ENCODE measurements around the gene EVL.
"Not testable (repeated sequence)": the region's sequence is repeated elsewhere in the genome, so short reads cannot be mapped to it uniquely, and the experiment has no call there.

EVL gene

DNA sequence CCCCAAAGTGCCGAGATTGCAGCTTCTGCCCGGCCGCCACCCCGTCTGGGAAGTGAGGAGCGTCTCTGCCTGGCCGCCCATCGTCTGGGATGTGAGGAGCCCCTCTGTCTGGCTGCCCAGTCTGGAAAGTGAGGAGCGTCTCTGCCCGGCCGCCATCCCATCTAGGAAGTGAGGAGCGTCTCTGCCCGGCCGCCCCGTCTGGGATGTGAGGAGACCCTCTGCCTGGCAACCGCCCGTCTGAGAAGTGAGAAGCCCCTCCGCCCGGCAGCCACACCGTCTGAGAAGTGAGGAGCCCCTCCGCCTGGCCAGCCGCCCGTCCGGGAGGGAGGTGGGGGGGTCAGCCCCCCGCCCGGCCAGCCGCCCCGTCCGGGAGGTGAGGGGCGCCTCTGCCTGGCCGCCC, 115.4 kb downstream of the EVL start:
- not testable (repeated sequence) for DNase-seq

DNA sequence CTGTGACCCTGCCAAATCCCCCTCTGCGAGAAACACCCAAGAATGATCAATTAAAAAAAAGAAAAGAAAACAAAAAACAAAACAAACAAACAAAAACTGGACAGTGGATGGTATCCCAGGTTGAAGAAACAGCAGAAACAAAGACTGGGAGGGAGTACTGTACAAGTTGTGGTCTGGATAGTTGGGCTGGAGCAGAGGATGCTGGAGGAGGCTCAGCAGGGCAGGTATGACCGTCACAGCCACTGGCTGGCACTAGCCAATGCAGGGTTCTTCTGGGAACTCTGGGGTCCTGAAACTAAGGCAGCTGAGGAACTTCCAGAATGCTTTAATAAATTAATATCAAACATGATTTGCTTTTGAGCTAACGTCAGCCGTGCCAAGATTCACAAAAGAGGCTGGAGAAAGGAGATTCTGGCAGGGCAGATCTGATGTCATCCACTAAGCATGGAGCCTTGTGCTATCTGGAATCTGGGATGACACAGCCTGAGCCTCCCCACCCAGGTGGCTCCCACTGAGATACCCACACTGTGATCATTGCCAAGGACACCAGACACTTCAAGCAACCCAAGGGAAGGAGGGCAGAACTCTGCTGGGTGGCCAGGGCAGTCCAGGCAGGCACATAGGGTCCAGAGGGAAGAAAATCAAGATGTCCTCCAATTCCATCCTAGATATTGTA, 116.8 kb downstream of the EVL start:
- DNase-seq: not testable (repeated sequence)

GRCh38 chr14:100187247-100187833, 122.1 kb downstream of the EVL start:
- no peak for DNase-seq

DNA sequence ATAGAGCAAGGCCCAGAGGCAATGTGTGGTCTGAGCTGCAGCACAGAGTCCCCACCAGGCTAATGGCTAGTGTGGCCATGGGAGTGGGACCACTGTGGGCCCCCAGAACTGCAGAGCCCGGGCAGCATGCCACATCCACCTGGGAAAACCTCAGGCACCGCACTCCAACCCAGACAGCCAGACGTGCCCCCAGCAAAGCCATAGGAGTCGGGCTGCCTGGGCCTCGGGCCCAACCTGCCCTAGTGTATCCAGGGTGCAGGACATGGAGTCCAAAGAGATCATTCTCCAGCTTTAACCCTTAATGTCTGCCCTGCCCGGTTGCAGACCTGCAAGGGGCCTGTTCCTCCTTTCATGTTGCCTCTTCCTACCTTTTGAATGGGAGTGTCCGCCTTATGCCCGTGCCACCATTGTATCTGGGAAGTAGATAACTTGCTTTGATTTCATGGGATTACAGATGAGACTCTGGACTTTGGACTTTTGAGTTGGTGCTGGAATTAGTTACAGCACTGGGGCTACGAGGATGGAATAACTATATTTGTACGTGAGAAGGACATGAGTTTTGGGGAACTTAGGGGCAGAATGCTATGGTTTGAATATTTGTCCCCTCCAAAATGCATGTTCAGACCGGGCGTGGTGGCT, 123.3 kb downstream of the EVL start:
- DNase-seq: no peak

- no peak for DNase-seq
Observed at GRCh38 chr14:100190126-100190525, 124.9 kb downstream of the EVL start.

DNA sequence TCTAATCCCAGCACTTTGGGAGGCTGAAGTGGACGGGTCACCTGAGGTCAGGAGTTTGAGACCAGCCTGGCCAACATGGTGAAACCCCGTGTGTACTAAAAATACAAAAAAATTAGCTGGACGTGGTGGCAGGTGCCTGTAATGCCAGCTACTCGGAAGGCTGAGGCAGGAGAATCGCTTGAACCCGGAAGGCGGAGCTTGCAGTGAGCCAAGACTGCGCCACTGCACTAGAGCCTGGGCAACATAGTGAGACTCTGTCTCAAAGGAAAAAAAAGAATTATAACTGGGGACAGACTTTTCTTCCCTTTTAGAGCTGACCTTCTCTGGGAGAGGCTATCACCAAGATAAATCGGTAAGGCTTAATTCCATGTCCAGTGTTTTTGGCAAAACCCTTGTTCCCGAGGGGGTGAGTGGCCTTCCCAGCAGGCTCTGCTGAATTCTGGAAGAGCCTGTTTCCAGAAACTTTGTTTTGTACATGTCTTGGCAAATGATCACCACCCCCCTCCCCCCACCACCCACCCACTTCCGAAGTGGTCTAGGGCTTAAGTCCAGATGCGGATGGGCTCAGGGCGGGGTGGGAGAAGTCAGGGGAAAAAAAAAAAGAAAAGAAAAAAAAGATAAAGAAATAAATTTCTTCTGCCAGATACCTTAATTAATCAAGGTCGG, 126.5 kb downstream of the EVL start:
- DNase-seq: no peak

DNA sequence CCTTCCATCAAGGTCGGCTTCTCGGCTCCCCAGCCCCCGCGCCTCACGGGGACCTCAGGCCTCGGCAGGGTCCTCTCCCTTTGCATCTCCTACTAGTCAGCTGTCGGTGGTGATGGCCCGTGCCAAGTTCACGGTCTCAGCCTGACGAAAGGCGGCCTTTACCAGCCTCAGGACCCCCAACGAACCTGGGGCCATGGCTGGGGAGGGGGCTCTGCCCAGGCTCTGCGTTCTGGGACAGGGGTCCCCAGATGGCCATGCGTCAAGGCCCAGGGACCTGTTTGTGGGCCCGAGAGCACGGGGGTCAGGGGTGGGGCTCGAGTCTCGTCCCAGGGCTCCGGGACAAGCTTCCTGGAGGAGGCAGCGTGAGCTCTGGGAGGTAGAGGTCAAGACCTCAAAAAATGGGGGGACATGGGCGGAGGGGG, 127.0 kb downstream of the EVL start:
- DNase-seq: no peak

GRCh38 chr14:100192672-100193416, 127.6 kb downstream of the EVL start:
- peak; percentile 99 for DNase-seq

Measured in suppressor macrophage treated with lipopolysaccharide for 1 hour (primary cell).